Upper lobe of right lung (tissue), 1 donor: Measurements from ENCODE around the gene MYPN. TPM values are rescaled to one million over a fixed set of nuclear protein-coding genes. Genes with fewer than 3 reads are reported as not detected.

Experiments used
- ATAC-seq: fragments of 200-7000 bp; cut with Tn5 transposase; one replicate; pipeline ENCODE4 v1.9.1; 2020; ENCODE audit warnings: mild to moderate bottlenecking, moderate library complexity
- DNase-seq: peaks from one replicate; pipeline ENCODE4 v3.0.0-alpha.2; 2020
- H3K27ac ChIP-seq: fragments of 200-600 bp; one replicate; pipeline ENCODE4 v1.8.0; 2022
- H3K27me3 ChIP-seq: fragments of 200-600 bp; one replicate; pipeline ENCODE4 v1.8.0; 2022; ENCODE audit warnings: mild to moderate bottlenecking
- H3K36me3 ChIP-seq: fragments of 200-600 bp; one replicate; pipeline ENCODE4 v1.8.0; 2022
- H3K4me1 ChIP-seq: fragments of 200-600 bp; one replicate; pipeline ENCODE4 v1.8.0; 2022
- H3K4me3 ChIP-seq: fragments of 200-600 bp; one replicate; pipeline ENCODE4 v1.8.0; 2022; ENCODE audit warnings: mild to moderate bottlenecking
- H3K9me3 ChIP-seq: fragments of 200-600 bp; one replicate; pipeline ENCODE4 v1.8.0; 2022
- intact Hi-C: fragments of 100-400 bp; cut with DNase I; formaldehyde crosslinking; loops from one replicate; pipeline ENCODE4 v1.11.0; 2022
- total RNA-seq: library from RNA; stranded (reverse); fragmentation: NEBNext Ultra II Directional; extraction: Animal tissue kit (Norgen Biotek cat#: 25700); gene quantifications from one replicate; pipeline ENCODE4 v1.2.1, GENCODE V29; 2021
- TF ChIP-seq, protein P1 (sequence below): fragments of 200-600 bp; IDR thresholded peaks from one replicate; pipeline ENCODE4 v1.8.0; 2022; ENCODE audit warnings: antibody characterized with exemption
- donor health status: DM: no; HTN: yes; CAD: no; lungs with severe emphysema.

Gene MYPN
- total RNA-seq, 1 donor from 2014 or later = not detected

DNA sequence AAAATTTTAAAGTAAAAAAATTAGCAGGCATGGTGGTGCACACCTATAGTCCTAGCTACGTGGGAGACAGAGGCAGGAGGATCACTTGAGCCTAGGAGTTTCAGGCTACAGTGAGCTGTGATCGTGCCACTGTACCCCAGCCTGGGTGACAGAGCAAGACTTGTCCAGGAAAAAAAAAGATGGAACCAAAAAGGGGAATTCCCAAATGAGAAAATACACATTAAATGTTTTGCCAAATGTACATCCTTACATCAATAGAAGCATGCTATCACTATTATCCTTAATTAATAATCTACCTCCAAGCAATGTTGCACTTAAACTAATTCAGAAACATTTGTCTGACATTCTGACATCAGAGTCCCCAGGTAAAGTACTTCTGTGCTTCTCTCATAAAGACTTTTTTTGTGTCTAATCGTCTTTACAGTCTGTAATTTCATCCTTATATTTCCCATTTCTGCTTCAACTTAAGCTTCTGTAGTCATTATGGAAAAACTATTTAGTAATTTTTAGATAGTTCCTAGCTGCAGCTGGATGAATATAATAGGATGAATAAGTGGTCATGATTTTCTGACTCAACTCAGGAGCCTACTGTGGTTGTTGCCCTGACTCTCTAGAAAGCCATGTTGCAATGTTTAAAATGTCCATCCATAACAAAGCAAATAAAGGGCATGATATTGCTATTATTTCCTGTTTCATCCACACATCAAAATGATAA lies 57.7 kb downstream of the MYPN start:
- Histone ChIP-seq H3K4me1 (no peaks in the 10 kb centered on the region), H3K27ac (no peak overlapping the region), H3K27me3 (no peaks in the 10 kb centered on the region), H3K36me3 (no peaks in the 10 kb centered on the region), H3K9me3 (no peaks in the 10 kb centered on the region), H3K4me3 (no peak overlapping the region)
- no peak for ATAC-seq
- TF ChIP-seq, protein P1, sequence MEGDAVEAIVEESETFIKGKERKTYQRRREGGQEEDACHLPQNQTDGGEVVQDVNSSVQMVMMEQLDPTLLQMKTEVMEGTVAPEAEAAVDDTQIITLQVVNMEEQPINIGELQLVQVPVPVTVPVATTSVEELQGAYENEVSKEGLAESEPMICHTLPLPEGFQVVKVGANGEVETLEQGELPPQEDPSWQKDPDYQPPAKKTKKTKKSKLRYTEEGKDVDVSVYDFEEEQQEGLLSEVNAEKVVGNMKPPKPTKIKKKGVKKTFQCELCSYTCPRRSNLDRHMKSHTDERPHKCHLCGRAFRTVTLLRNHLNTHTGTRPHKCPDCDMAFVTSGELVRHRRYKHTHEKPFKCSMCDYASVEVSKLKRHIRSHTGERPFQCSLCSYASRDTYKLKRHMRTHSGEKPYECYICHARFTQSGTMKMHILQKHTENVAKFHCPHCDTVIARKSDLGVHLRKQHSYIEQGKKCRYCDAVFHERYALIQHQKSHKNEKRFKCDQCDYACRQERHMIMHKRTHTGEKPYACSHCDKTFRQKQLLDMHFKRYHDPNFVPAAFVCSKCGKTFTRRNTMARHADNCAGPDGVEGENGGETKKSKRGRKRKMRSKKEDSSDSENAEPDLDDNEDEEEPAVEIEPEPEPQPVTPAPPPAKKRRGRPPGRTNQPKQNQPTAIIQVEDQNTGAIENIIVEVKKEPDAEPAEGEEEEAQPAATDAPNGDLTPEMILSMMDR = no peak
- DNase-seq = no peak
- intact Hi-C loops = no loop called here

DNA sequence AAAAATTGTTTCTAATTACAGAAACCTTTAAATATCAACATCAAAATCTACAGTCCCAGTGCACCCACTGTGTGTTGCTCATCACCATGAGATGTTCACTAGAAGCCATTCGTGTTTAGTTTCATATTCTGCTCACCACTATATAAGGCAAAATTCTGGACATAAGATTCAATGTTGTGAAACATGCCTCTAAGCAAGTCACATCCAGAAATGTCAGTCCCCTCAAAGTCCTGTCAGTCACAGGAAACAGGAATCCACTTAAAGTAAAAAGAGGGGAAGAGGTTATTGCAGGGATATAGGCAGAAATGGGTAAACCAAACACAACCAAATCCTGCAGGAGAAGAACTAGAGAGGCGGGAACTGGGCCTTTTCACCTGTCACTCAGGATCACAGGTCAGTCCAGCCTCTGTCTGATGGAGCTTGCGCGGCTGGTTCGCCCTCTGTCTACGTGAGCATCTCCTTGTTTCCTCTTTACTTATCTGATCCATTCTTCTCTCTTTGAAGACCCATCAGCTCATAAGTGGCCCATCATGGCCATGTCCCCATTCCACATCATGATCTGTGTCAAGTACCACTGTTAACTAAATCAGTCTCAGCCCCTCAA lies 58.4 kb downstream of the MYPN start:
- DNase-seq (no peak), ATAC-seq (no peak)
- no peaks in the 10 kb centered on the region for H3K27me3 ChIP-seq
- H3K27ac ChIP-seq = no peak overlapping the region
- no peaks in the 10 kb centered on the region for H3K36me3 ChIP-seq
- no peak overlapping the region for H3K4me3 ChIP-seq
- H3K9me3 ChIP-seq = no peaks in the 10 kb centered on the region
- intact Hi-C loops = no loop called here
- no peaks in the 10 kb centered on the region for H3K4me1 ChIP-seq
- TF ChIP-seq, protein P1 = no peak

DNA sequence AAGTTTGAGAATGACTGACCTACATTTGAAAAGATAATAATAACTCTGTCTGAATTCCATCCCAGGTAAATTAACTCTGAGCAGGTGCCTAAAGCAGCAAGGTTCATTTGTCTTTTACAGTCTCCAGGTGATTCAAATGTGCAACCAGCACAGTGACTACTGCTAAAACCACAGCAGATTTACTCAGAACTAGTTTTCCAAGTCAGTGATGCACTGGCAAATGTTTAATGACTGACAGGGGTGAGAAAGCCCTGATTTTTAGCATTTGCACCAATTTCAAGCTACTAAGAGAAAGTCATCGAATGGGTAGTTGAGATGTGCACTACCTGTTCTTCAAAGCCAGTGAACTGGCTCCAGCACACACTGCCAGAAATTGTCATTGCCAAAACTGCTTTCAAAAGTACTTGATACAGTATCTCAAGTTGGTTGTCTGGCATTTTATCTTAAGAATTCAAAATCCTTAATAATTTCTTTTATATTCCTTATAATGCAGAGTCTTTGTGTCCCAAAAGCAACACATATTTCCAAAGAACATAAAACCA lies 62.3 kb downstream of the MYPN start:
- H3K27me3 ChIP-seq = no peaks in the 10 kb centered on the region
- TF ChIP-seq, protein P1 = no peak
- DNase-seq = no peak
- H3K36me3 ChIP-seq = no peaks in the 10 kb centered on the region
- ATAC-seq = no peak
- no peak overlapping the region for H3K27ac ChIP-seq
- intact Hi-C loops = no loop called here
- H3K4me3 ChIP-seq = no peak overlapping the region
- H3K9me3 ChIP-seq = no peaks in the 10 kb centered on the region
- H3K4me1 ChIP-seq = no peaks in the 10 kb centered on the region

GRCh38 chr10:68172324-68172723 lies 63.0 kb downstream of the MYPN start:
- no peaks in the 10 kb centered on the region for H3K36me3 ChIP-seq
- H3K4me1 ChIP-seq = no peaks in the 10 kb centered on the region
- H3K9me3 ChIP-seq = no peaks in the 10 kb centered on the region
- TF ChIP-seq, protein P1 = no peak
- no peak overlapping the region for H3K27ac ChIP-seq
- ATAC-seq (no peak), DNase-seq (no peak)
- no peak overlapping the region for H3K4me3 ChIP-seq
- no peaks in the 10 kb centered on the region for H3K27me3 ChIP-seq
- intact Hi-C loops = no loop called here

DNA sequence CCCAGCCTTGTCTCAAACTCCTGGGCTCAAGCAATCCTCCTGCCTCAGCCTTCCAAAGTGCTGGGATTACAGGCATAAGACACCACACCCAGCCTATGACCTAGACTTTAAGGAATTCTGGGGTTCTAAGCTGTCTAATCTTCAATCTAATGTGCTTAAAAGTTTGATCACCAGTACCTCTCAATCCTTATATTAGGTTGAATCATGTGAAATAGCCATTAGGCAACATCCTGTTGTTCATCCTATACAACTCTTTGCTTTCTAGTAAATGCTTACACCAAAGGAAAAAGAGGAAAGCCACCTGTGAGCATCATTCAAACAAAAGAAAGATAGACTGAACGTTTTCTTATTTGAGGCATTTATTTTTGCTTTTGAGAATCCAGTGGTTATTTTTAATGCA lies 66.7 kb downstream of the MYPN start:
- intact Hi-C loops = no loop called here
- no peak overlapping the region for H3K27ac ChIP-seq
- TF ChIP-seq, protein P1 = no peak
- H3K4me1 ChIP-seq = no peaks in the 10 kb centered on the region
- H3K4me3 ChIP-seq = no peak overlapping the region
- no peaks in the 10 kb centered on the region for H3K9me3 ChIP-seq
- H3K36me3 ChIP-seq = no peaks in the 10 kb centered on the region
- ATAC-seq (no peak), DNase-seq (no peak)
- H3K27me3 ChIP-seq = no peaks in the 10 kb centered on the region
